IMR-90 (cell line): Measurements from ENCODE around the gene CTSC. TPM values are rescaled to one million over a fixed set of nuclear protein-coding genes. Genes with fewer than 3 reads are reported as not detected.

Source experiments
- ATAC-seq: fragments of 200-7000 bp; cut with Tn5 transposase; 2 replicates; pipeline ENCODE4 v1.9.1; 2020; ENCODE audit warnings: low read depth, mild to moderate bottlenecking, moderate library complexity
- BruUV-seq: library from RNA; stranded (reverse); fragments of 400-500 nt; replicated peaks from 2 replicates; lab custom pipeline; 2021; lab: Mats Ljungman, UMichigan
- CTCF ChIA-PET: fragments of 300-600 bp; formaldehyde crosslinking; extraction: SDS; loops from one replicate; lab custom pipeline; 2021; ENCODE audit warnings: antibody characterized with exemption; lab: Yijun Ruan, JAX
- POLR2A ChIA-PET: fragments of 300-600 bp; sonication (Branson Sonifier 250); formaldehyde crosslinking; loops from one replicate; lab custom pipeline; 2022; ENCODE audit warnings: antibody characterized with exemption; ENCODE audit not compliant: unreplicated experiment; lab: Charles Lee
- DNase-seq: peaks from one replicate; pipeline ENCODE4 v3.0.0; 2013
- H2AFZ ChIP-seq: replicated peaks from 2 replicates; pipeline ENCODE3; 2013; ENCODE audit warnings: low read length, mild to moderate bottlenecking; ENCODE audit not compliant: poor library complexity
- H2AK5ac ChIP-seq: 2 replicates; pipeline ENCODE4 v1.6.1; 2013; ENCODE audit warnings: low read depth, low read length, inconsistent platforms
- H2AK9ac ChIP-seq: replicated peaks from 2 replicates; pipeline ENCODE3; 2013; ENCODE audit warnings: mild to moderate bottlenecking, low read depth, low read length, moderate library complexity; ENCODE audit not compliant: poor library complexity
- H2BK120ac ChIP-seq: 2 replicates; pipeline ENCODE4 v1.6.1; 2013; ENCODE audit warnings: low read depth, low read length, inconsistent platforms
- H2BK15ac ChIP-seq: 3 replicates; pipeline ENCODE4 v1.6.1; 2013; ENCODE audit warnings: low read depth, low read length, inconsistent platforms
- H2BK20ac ChIP-seq: 2 replicates; pipeline ENCODE4 v1.6.1; 2013; ENCODE audit warnings: low read depth, mild to moderate bottlenecking, inconsistent platforms, low read length, moderate library complexity
- H2BK5ac ChIP-seq: 2 replicates; pipeline ENCODE4 v1.6.1; 2013; ENCODE audit warnings: mild to moderate bottlenecking, low read depth, low read length, inconsistent platforms; ENCODE audit not compliant: poor library complexity, severe bottlenecking
- H3K14ac ChIP-seq: replicated peaks from 2 replicates; pipeline ENCODE4 v1.6.1; 2013; ENCODE audit warnings: low read depth, low read length, inconsistent platforms
- H3K18ac ChIP-seq: 2 replicates; pipeline ENCODE4 v1.6.1; 2013; ENCODE audit warnings: low read depth, low read length, control low read depth
- H3K23ac ChIP-seq: 2 replicates; pipeline ENCODE4 v1.6.1; 2013; ENCODE audit warnings: low read depth, low read length, inconsistent platforms
- H3K27ac ChIP-seq: 2 replicates; pipeline ENCODE4 v1.5.1; 2013; ENCODE audit warnings: mild to moderate bottlenecking, control low read depth, low read length; ENCODE audit not compliant: insufficient read depth
- H3K27me3 ChIP-seq: 2 replicates; pipeline ENCODE4 v1.6.1; 2013; ENCODE audit warnings: low read length; ENCODE audit not compliant: control insufficient read depth, insufficient read depth
- H3K36me3 ChIP-seq: 2 replicates; pipeline ENCODE4 v1.6.1; 2013; ENCODE audit warnings: low read length, mixed read lengths; ENCODE audit not compliant: control insufficient read depth, insufficient read depth
- H3K4ac ChIP-seq: 2 replicates; pipeline ENCODE4 v1.6.1; 2013; ENCODE audit warnings: low read depth, low read length, inconsistent platforms
- H3K4me1 ChIP-seq: 2 replicates; pipeline ENCODE4 v1.6.1; 2013; ENCODE audit warnings: low read length, mixed read lengths; ENCODE audit not compliant: control insufficient read depth, insufficient read depth
- H3K4me2 ChIP-seq: 2 replicates; pipeline ENCODE4 v1.6.1; 2013; ENCODE audit warnings: low read depth, mild to moderate bottlenecking, control low read depth, low read length, moderate library complexity
- H3K4me3 ChIP-seq: 2 replicates; pipeline ENCODE4 v1.5.1; 2013; ENCODE audit warnings: low read depth, mild to moderate bottlenecking, control low read depth, low read length, moderate library complexity; ENCODE audit not compliant: insufficient read depth
- H3K56ac ChIP-seq: 2 replicates; pipeline ENCODE4 v1.6.1; 2013; ENCODE audit warnings: low read length, inconsistent platforms; ENCODE audit not compliant: insufficient read depth; ENCODE audit errors: extremely low read depth
- H3K79me1 ChIP-seq, 2 experiments: 2 replicates each; pipeline ENCODE4 v1.6.1; 2013; ENCODE audit warnings: low read length in 2 of 2, inconsistent platforms in 1 of 2, low read depth in 1 of 2
- H3K9ac ChIP-seq: 2 replicates; pipeline ENCODE4 v1.6.1; 2013; ENCODE audit warnings: low read depth, low read length, control low read depth
- H3K9me1 ChIP-seq: 2 replicates; pipeline ENCODE4 v1.6.1; 2013; ENCODE audit warnings: low read length, inconsistent platforms; ENCODE audit not compliant: insufficient read depth
- H3K9me3 ChIP-seq: 2 replicates; pipeline ENCODE4 v1.6.1; 2013; ENCODE audit warnings: low read length; ENCODE audit not compliant: control insufficient read depth, insufficient read depth
- H4K20me1 ChIP-seq: 2 replicates; pipeline ENCODE4 v1.6.1; 2013; ENCODE audit warnings: low read length, inconsistent platforms; ENCODE audit not compliant: insufficient read depth
- H4K5ac ChIP-seq: 2 replicates; pipeline ENCODE4 v1.6.1; 2013; ENCODE audit warnings: mild to moderate bottlenecking, low read depth, low read length, control low read depth
- H4K8ac ChIP-seq, 2 experiments: 2 replicates each; pipeline ENCODE4 v1.6.1; 2013; ENCODE audit warnings: low read depth in 2 of 2, low read length in 2 of 2, control low read depth in 1 of 2, inconsistent platforms in 1 of 2
- H4K91ac ChIP-seq: 2 replicates; pipeline ENCODE4 v1.6.1; 2013; ENCODE audit warnings: low read depth, low read length, inconsistent platforms; ENCODE audit not compliant: insufficient read depth
- MAFK ChIP-seq: IDR thresholded peaks from 2 replicates; pipeline ENCODE4 v1.6.1; 2012; ENCODE audit warnings: low read depth, low read length, improper control_type of control experiment
- SMC3 ChIP-seq: fragments of 150-350 bp; IDR thresholded peaks from 2 replicates; pipeline ENCODE4 v1.6.1; 2016; ENCODE audit warnings: low read depth, mild to moderate bottlenecking, antibody characterized with exemption, low read length, moderate library complexity
- WGBS, 2 experiments: methylation state at CpG; one replicate each; pipeline versions ENCODE4 v1.1.5 to v1.1.7; 2013; ENCODE audit warnings: missing lambda C conversion rate in 2 of 2; ENCODE audit not compliant: insufficient read length in 1 of 2; ENCODE audit errors: extremely low coverage in 2 of 2; 5-methylcytosine and 5-hydroxymethylcytosine counted together
- dilution Hi-C: fragments of 300-500 bp; cut with HindIII; formaldehyde crosslinking; loops from one replicate; pipeline ENCODE4 v1.14.3; 2018; ENCODE audit warnings: low sequenced_read_pairs; ENCODE audit not compliant: unreplicated experiment
- in situ Hi-C: fragments of 300-500 bp; cut with MboI; formaldehyde crosslinking; loops from 3 replicates; pipeline ENCODE4 v1.14.3; 2019; ENCODE audit warnings: low sequenced_read_pairs, inconsistent platforms, mixed read lengths
- intact Hi-C: fragments of 100-400 bp; cut with micrococcal nuclease; formaldehyde crosslinking; loops from 2 replicates; pipeline ENCODE4 v1.10.0; 2022
- polyA plus RNA-seq, 3 experiments: library from polyadenylated mRNA; depleted of rRNA; stranded (reverse); fragments of >200 nt; gene quantifications; 2 replicates each; pipeline ENCODE4 v1.2.3, GENCODE V29; 2012; ENCODE audit warnings: low replicate concordance in 1 of 3
- total RNA-seq: library from RNA; depleted of rRNA; stranded (reverse); fragments of >200 nt; gene quantifications from 2 replicates; pipeline ENCODE4 v1.2.3, GENCODE V29; 2012

CTSC gene
- total and polyA plus RNA-seq, 2 of the 4 experiments (the other 2 are of a cell fraction): 208 to 299 TPM

GRCh38 chr11:88275636-88276035 is 61.9 kb downstream of the CTSC start:
- no peak overlapping the region for H2BK120ac ChIP-seq
- no peaks in the 10 kb centered on the region for H3K9me3 ChIP-seq
- H2BK20ac ChIP-seq: no peak overlapping the region
- intact Hi-C loops (no loop called here), in situ Hi-C loops (no loop called here), dilution Hi-C loops (no loop called here)
- no peak overlapping the region for H3K18ac ChIP-seq
- no peak overlapping the region for H2AK5ac ChIP-seq
- ChIA-PET CTCF (no interaction called here), POLR2A (no interaction called here)
- no peak overlapping the region for H3K23ac ChIP-seq
- no peak overlapping the region for H2BK5ac ChIP-seq
- no peak overlapping the region for H3K56ac ChIP-seq
- H2BK15ac ChIP-seq: no peak overlapping the region
- H3K9ac ChIP-seq: no peak overlapping the region
- no peak overlapping the region for H3K14ac ChIP-seq
- DNase-seq: no peak
- H3K79me1 ChIP-seq: no peaks in the 10 kb centered on the region
- H3K4me2 ChIP-seq: no peak overlapping the region
- no peak for TF ChIP-seq MAFK
- no peak for TF ChIP-seq SMC3
- no peak overlapping the region for H4K91ac ChIP-seq
- H3K4me1 ChIP-seq: no peaks in the 10 kb centered on the region
- no peaks in the 10 kb centered on the region for H4K20me1 ChIP-seq
- no peaks in the 10 kb centered on the region for H3K36me3 ChIP-seq
- H2AFZ ChIP-seq: no peak overlapping the region
- WGBS, 2 experiments: no CpG with 5 or more reads among the region's 1 CpG
- no peak overlapping the region for H3K4me3 ChIP-seq
- no peaks in the 10 kb centered on the region for H3K27me3 ChIP-seq
- H3K4ac ChIP-seq: no peak overlapping the region
- no peak overlapping the region for H4K5ac ChIP-seq
- H3K27ac ChIP-seq: no peak overlapping the region
- no peak overlapping the region for H2AK9ac ChIP-seq
- no peak overlapping the region for H4K8ac ChIP-seq
- no peaks in the 10 kb centered on the region for H3K9me1 ChIP-seq
- no TSS peak for BruUV-seq
- ATAC-seq: no peak
